IMR-90 (cell line): ENCODE data around the gene LDLRAD3. TPM values are rescaled to one million over a fixed set of nuclear protein-coding genes. Genes with fewer than 3 reads are reported as not detected.

Experiments
- ATAC-seq: fragments of 200-7000 bp; cut with Tn5 transposase; 2 replicates; pipeline ENCODE4 v1.9.1; 2020; ENCODE audit warnings: low read depth, mild to moderate bottlenecking, moderate library complexity
- BruUV-seq: library from RNA; stranded (reverse); fragments of 400-500 nt; replicated peaks from 2 replicates; lab custom pipeline; 2021; lab: Mats Ljungman, UMichigan
- CTCF ChIA-PET: fragments of 300-600 bp; formaldehyde crosslinking; extraction: SDS; loops from one replicate; lab custom pipeline; 2021; ENCODE audit warnings: antibody characterized with exemption; lab: Yijun Ruan, JAX
- POLR2A ChIA-PET: fragments of 300-600 bp; sonication (Branson Sonifier 250); formaldehyde crosslinking; loops from one replicate; lab custom pipeline; 2022; ENCODE audit warnings: antibody characterized with exemption; ENCODE audit not compliant: unreplicated experiment; lab: Charles Lee
- DNase-seq: peaks from one replicate; pipeline ENCODE4 v3.0.0; 2013
- H2AFZ ChIP-seq: replicated peaks from 2 replicates; pipeline ENCODE3; 2013; ENCODE audit warnings: low read length, mild to moderate bottlenecking; ENCODE audit not compliant: poor library complexity
- H2AK5ac ChIP-seq: 2 replicates; pipeline ENCODE4 v1.6.1; 2013; ENCODE audit warnings: low read depth, low read length, inconsistent platforms
- H2AK9ac ChIP-seq: replicated peaks from 2 replicates; pipeline ENCODE3; 2013; ENCODE audit warnings: mild to moderate bottlenecking, low read depth, low read length, moderate library complexity; ENCODE audit not compliant: poor library complexity
- H2BK120ac ChIP-seq: 2 replicates; pipeline ENCODE4 v1.6.1; 2013; ENCODE audit warnings: low read depth, low read length, inconsistent platforms
- H2BK15ac ChIP-seq: 3 replicates; pipeline ENCODE4 v1.6.1; 2013; ENCODE audit warnings: low read depth, low read length, inconsistent platforms
- H2BK20ac ChIP-seq: 2 replicates; pipeline ENCODE4 v1.6.1; 2013; ENCODE audit warnings: low read depth, mild to moderate bottlenecking, inconsistent platforms, low read length, moderate library complexity
- H2BK5ac ChIP-seq: 2 replicates; pipeline ENCODE4 v1.6.1; 2013; ENCODE audit warnings: mild to moderate bottlenecking, low read depth, low read length, inconsistent platforms; ENCODE audit not compliant: poor library complexity, severe bottlenecking
- H3K14ac ChIP-seq: replicated peaks from 2 replicates; pipeline ENCODE4 v1.6.1; 2013; ENCODE audit warnings: low read depth, low read length, inconsistent platforms
- H3K18ac ChIP-seq: 2 replicates; pipeline ENCODE4 v1.6.1; 2013; ENCODE audit warnings: low read depth, low read length, control low read depth
- H3K23ac ChIP-seq: 2 replicates; pipeline ENCODE4 v1.6.1; 2013; ENCODE audit warnings: low read depth, low read length, inconsistent platforms
- H3K27ac ChIP-seq: 2 replicates; pipeline ENCODE4 v1.5.1; 2013; ENCODE audit warnings: mild to moderate bottlenecking, control low read depth, low read length; ENCODE audit not compliant: insufficient read depth
- H3K27me3 ChIP-seq: 2 replicates; pipeline ENCODE4 v1.6.1; 2013; ENCODE audit warnings: low read length; ENCODE audit not compliant: control insufficient read depth, insufficient read depth
- H3K36me3 ChIP-seq: 2 replicates; pipeline ENCODE4 v1.6.1; 2013; ENCODE audit warnings: low read length, mixed read lengths; ENCODE audit not compliant: control insufficient read depth, insufficient read depth
- H3K4ac ChIP-seq: 2 replicates; pipeline ENCODE4 v1.6.1; 2013; ENCODE audit warnings: low read depth, low read length, inconsistent platforms
- H3K4me1 ChIP-seq: 2 replicates; pipeline ENCODE4 v1.6.1; 2013; ENCODE audit warnings: low read length, mixed read lengths; ENCODE audit not compliant: control insufficient read depth, insufficient read depth
- H3K4me2 ChIP-seq: 2 replicates; pipeline ENCODE4 v1.6.1; 2013; ENCODE audit warnings: low read depth, mild to moderate bottlenecking, control low read depth, low read length, moderate library complexity
- H3K4me3 ChIP-seq: 2 replicates; pipeline ENCODE4 v1.5.1; 2013; ENCODE audit warnings: low read depth, mild to moderate bottlenecking, control low read depth, low read length, moderate library complexity; ENCODE audit not compliant: insufficient read depth
- H3K56ac ChIP-seq: 2 replicates; pipeline ENCODE4 v1.6.1; 2013; ENCODE audit warnings: low read length, inconsistent platforms; ENCODE audit not compliant: insufficient read depth; ENCODE audit errors: extremely low read depth
- H3K79me1 ChIP-seq, 2 experiments: 2 replicates each; pipeline ENCODE4 v1.6.1; 2013; ENCODE audit warnings: low read length in 2 of 2, inconsistent platforms in 1 of 2, low read depth in 1 of 2
- H3K9ac ChIP-seq: 2 replicates; pipeline ENCODE4 v1.6.1; 2013; ENCODE audit warnings: low read depth, low read length, control low read depth
- H3K9me1 ChIP-seq: 2 replicates; pipeline ENCODE4 v1.6.1; 2013; ENCODE audit warnings: low read length, inconsistent platforms; ENCODE audit not compliant: insufficient read depth
- H3K9me3 ChIP-seq: 2 replicates; pipeline ENCODE4 v1.6.1; 2013; ENCODE audit warnings: low read length; ENCODE audit not compliant: control insufficient read depth, insufficient read depth
- H4K20me1 ChIP-seq: 2 replicates; pipeline ENCODE4 v1.6.1; 2013; ENCODE audit warnings: low read length, inconsistent platforms; ENCODE audit not compliant: insufficient read depth
- H4K5ac ChIP-seq: 2 replicates; pipeline ENCODE4 v1.6.1; 2013; ENCODE audit warnings: mild to moderate bottlenecking, low read depth, low read length, control low read depth
- H4K8ac ChIP-seq, 2 experiments: 2 replicates each; pipeline ENCODE4 v1.6.1; 2013; ENCODE audit warnings: low read depth in 2 of 2, low read length in 2 of 2, control low read depth in 1 of 2, inconsistent platforms in 1 of 2
- H4K91ac ChIP-seq: 2 replicates; pipeline ENCODE4 v1.6.1; 2013; ENCODE audit warnings: low read depth, low read length, inconsistent platforms; ENCODE audit not compliant: insufficient read depth
- BHLHE40 ChIP-seq: fragments of 150-350 bp; IDR thresholded peaks from 2 replicates; pipeline ENCODE4 v1.6.1; 2016; ENCODE audit warnings: mild to moderate bottlenecking, low read depth, low read length
- CEBPB ChIP-seq: IDR thresholded peaks from 2 replicates; pipeline ENCODE4 v1.6.1; 2012; ENCODE audit warnings: low read depth, low read length, improper control_type of control experiment
- CHD1 ChIP-seq: IDR thresholded peaks from 2 replicates; pipeline ENCODE4 v1.6.1; 2012; ENCODE audit warnings: low read depth, low read length, improper control_type of control experiment
- ELK1 ChIP-seq: fragments of 150-350 bp; IDR thresholded peaks from 2 replicates; pipeline ENCODE4 v1.6.1; 2016; ENCODE audit warnings: low read depth, mild to moderate bottlenecking, low read length, moderate library complexity, borderline replicate concordance
- FOS ChIP-seq: fragments of 150-350 bp; IDR thresholded peaks from 2 replicates; pipeline ENCODE4 v1.6.1; 2016; ENCODE audit warnings: low read depth, low read length
- MAZ ChIP-seq: IDR thresholded peaks from 2 replicates; pipeline ENCODE4 v1.6.1; 2012; ENCODE audit warnings: low read depth, mild to moderate bottlenecking, low read length, improper control_type of control experiment, moderate library complexity, borderline replicate concordance
- MXI1 ChIP-seq: IDR thresholded peaks from 2 replicates; pipeline ENCODE4 v1.6.1; 2012; ENCODE audit warnings: low read depth, mild to moderate bottlenecking, low read length, moderate library complexity, borderline replicate concordance
- NFE2L2 ChIP-seq: fragments of 150-350 bp; IDR thresholded peaks from 2 replicates; pipeline ENCODE4 v1.6.1; 2016; ENCODE audit warnings: low read depth, mild to moderate bottlenecking, low read length
- POLR2A ChIP-seq: IDR thresholded peaks from 2 replicates; pipeline ENCODE4 v1.6.1; 2012; ENCODE audit warnings: mild to moderate bottlenecking, low read depth, low read length
- RAD21 ChIP-seq: IDR thresholded peaks from 2 replicates; pipeline ENCODE4 v1.6.1; 2012; ENCODE audit warnings: low read length, improper control_type of control experiment
- RFX5 ChIP-seq: IDR thresholded peaks from 2 replicates; pipeline ENCODE4 v1.8.0; 2012; ENCODE audit warnings: low read depth, mild to moderate bottlenecking, low read length, moderate library complexity
- SMC3 ChIP-seq: fragments of 150-350 bp; IDR thresholded peaks from 2 replicates; pipeline ENCODE4 v1.6.1; 2016; ENCODE audit warnings: low read depth, mild to moderate bottlenecking, antibody characterized with exemption, low read length, moderate library complexity
- WGBS, 2 experiments: methylation state at CpG; one replicate each; pipeline versions ENCODE4 v1.1.5 to v1.1.7; 2013; ENCODE audit warnings: missing lambda C conversion rate in 2 of 2; ENCODE audit not compliant: insufficient read length in 1 of 2; ENCODE audit errors: extremely low coverage in 2 of 2; 5-methylcytosine and 5-hydroxymethylcytosine counted together
- dilution Hi-C: fragments of 300-500 bp; cut with HindIII; formaldehyde crosslinking; loops from one replicate; pipeline ENCODE4 v1.14.3; 2018; ENCODE audit warnings: low sequenced_read_pairs; ENCODE audit not compliant: unreplicated experiment
- in situ Hi-C: fragments of 300-500 bp; cut with MboI; formaldehyde crosslinking; loops from 3 replicates; pipeline ENCODE4 v1.14.3; 2019; ENCODE audit warnings: low sequenced_read_pairs, inconsistent platforms, mixed read lengths
- intact Hi-C: fragments of 100-400 bp; cut with micrococcal nuclease; formaldehyde crosslinking; loops from 2 replicates; pipeline ENCODE4 v1.10.0; 2022
- polyA plus RNA-seq, 3 experiments: library from polyadenylated mRNA; depleted of rRNA; stranded (reverse); fragments of >200 nt; gene quantifications; 2 replicates each; pipeline ENCODE4 v1.2.3, GENCODE V29; 2012; ENCODE audit warnings: low replicate concordance in 1 of 3
- total RNA-seq: library from RNA; depleted of rRNA; stranded (reverse); fragments of >200 nt; gene quantifications from 2 replicates; pipeline ENCODE4 v1.2.3, GENCODE V29; 2012

Gene LDLRAD3
- total and polyA plus RNA-seq, 2 of the 4 experiments (the other 2 are of a cell fraction): 2.7 to 6.4 TPM

DNA sequence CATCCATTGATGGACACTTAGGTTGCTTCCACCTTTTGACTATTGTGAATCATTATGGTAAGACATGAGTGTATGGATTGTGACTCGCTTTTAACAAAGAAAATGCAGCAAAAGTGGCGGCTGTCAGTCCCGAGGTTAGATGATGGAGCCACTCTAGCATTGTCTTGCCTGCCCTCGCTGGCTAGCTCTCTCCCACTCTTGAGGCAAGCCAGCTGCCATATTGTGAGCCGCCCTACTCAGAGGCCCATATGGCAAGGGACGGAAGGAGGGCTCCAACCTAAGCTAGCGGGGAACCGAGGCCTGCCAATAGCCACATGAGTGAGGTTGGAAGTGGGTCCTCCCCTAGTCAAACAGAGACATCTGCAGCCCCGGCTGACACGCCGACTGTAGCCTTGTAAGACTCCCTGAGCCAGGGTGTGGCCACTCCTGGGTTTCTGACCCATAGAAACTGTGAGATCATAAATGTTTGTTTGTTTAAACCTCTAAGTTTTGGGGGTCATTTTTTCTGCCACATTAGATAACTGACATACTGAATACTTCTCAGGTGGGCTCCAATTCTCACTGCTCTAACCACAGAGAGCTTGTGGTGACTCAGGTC is 160.2 kb downstream of the LDLRAD3 start:
- H3K9me3 ChIP-seq: no peaks in the 10 kb centered on the region
- dilution Hi-C loops (no loop called here), intact Hi-C loops (no loop called here), in situ Hi-C loops (no loop called here)
- TF ChIP-seq NFE2L2 (no peak), BHLHE40 (no peak), RFX5 (no peak), CEBPB (no peak), SMC3 (no peak), MXI1 (no peak), CHD1 (no peak), MAZ (no peak), POLR2A (no peak), ELK1 (no peak), FOS (no peak), RAD21 (no peak)
- H3K79me1 ChIP-seq: no peaks in the 10 kb centered on the region; a peak in 1 of 4 replicates
- H2AFZ ChIP-seq: no peak overlapping the region
- no peaks in the 10 kb centered on the region; the same call in 1 of the 2 replicates for H3K9me1 ChIP-seq
- no peak overlapping the region for H3K4me3 ChIP-seq
- no peak overlapping the region for H4K5ac ChIP-seq
- H3K18ac ChIP-seq: no peak overlapping the region
- no peaks in the 10 kb centered on the region for H4K20me1 ChIP-seq
- no peak overlapping the region for H3K56ac ChIP-seq
- H3K4me2 ChIP-seq: no peak overlapping the region
- H2BK5ac ChIP-seq: no peak overlapping the region
- no peak overlapping the region for H3K4ac ChIP-seq
- H3K9ac ChIP-seq: no peak overlapping the region
- H3K4me1 ChIP-seq: no peaks in the 10 kb centered on the region
- no peak overlapping the region for H2AK5ac ChIP-seq
- 93% methylated on average over 6 of the region's 11 CpGs; no CpG with 5 or more reads in 1 of the 2 experiments for WGBS, 2 experiments
- no peaks in the 10 kb centered on the region for H3K27me3 ChIP-seq
- H2AK9ac ChIP-seq: no peak overlapping the region
- H3K14ac ChIP-seq: no peak overlapping the region
- no peak overlapping the region for H4K8ac ChIP-seq
- no peaks in the 10 kb centered on the region; the same call in 1 of the 2 replicates for H3K36me3 ChIP-seq
- no peak overlapping the region for H2BK15ac ChIP-seq
- no peak overlapping the region for H3K23ac ChIP-seq
- H2BK20ac ChIP-seq: no peak overlapping the region
- ATAC-seq (no peak), DNase-seq (no peak)
- ChIA-PET CTCF (interaction anchor here (0.5 kb wide), 1 partner anchor 316 kb away, joined by 3 read pairs; no protein-coding TSS in a partner anchor), POLR2A (no interaction called here)
- BruUV-seq: no TSS peak
- H3K27ac ChIP-seq: no peak overlapping the region
- no peak overlapping the region for H2BK120ac ChIP-seq
- H4K91ac ChIP-seq: no peak overlapping the region
